ENCODE results near the gene LDLRAD3.

Gene LDLRAD3

DNA sequence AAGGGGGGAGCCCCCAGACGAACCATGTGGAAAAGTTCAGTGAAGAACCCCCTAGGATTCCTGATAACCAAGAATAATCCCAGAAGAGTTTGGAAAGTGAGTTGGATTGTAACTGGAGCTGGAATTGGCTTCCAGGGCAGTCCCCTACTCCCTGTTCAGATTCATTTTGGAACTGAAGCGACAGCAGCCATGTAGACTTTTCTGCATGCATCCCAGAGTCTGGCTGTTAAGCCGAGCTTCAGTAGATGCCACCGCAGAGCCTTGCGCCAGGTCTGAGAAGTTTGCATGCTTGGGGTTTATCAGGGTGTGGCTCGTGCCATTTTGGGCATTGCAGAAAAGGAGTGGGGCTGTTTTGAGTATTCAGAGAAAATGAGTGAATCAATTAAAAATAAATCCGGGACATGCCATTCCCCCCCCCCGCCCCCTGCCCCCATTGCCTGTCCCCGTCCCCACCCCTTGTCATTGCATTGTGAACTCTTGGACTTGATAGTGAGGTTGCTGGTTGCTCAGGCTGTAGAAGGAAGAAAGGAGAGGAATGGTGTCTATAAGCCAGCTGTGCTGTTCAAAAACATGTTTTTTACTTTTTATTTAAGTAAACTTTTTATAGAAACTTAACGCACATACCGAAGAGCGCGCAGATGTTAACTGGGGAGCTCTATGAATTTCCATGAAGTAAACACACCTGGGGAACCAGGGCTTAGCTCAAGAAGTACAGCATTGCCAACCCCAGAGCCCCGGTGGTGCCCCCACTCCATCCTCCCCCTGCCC, 71.2 kb downstream of the LDLRAD3 start:
- TF ChIP-seq, protein P1, sequence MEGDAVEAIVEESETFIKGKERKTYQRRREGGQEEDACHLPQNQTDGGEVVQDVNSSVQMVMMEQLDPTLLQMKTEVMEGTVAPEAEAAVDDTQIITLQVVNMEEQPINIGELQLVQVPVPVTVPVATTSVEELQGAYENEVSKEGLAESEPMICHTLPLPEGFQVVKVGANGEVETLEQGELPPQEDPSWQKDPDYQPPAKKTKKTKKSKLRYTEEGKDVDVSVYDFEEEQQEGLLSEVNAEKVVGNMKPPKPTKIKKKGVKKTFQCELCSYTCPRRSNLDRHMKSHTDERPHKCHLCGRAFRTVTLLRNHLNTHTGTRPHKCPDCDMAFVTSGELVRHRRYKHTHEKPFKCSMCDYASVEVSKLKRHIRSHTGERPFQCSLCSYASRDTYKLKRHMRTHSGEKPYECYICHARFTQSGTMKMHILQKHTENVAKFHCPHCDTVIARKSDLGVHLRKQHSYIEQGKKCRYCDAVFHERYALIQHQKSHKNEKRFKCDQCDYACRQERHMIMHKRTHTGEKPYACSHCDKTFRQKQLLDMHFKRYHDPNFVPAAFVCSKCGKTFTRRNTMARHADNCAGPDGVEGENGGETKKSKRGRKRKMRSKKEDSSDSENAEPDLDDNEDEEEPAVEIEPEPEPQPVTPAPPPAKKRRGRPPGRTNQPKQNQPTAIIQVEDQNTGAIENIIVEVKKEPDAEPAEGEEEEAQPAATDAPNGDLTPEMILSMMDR (IDR thresholded peaks at IDR 0.05; ENCODE audit: unreplicated experiment in 3 of 3): no peak
- no peaks in the 10 kb centered on the region for H3K27me3 Mint-ChIP-seq (ENCODE audit: low read depth)
- H3K4me1 Mint-ChIP-seq: peaks cover 74% of the 10 kb centered on the region
- H3K27ac Mint-ChIP-seq: peak overlapping the region in 2 of 3 experiments; percentile 62 to 85
- peaks cover 3% of the 10 kb centered on the region for H3K36me3 Mint-ChIP-seq (ENCODE audit: low read depth)
- no peaks in the 10 kb centered on the region for H3K9me3 Mint-ChIP-seq
- peak overlapping the region in 1 of 3 experiments; percentile 17 for H3K4me3 Mint-ChIP-seq

DNA sequence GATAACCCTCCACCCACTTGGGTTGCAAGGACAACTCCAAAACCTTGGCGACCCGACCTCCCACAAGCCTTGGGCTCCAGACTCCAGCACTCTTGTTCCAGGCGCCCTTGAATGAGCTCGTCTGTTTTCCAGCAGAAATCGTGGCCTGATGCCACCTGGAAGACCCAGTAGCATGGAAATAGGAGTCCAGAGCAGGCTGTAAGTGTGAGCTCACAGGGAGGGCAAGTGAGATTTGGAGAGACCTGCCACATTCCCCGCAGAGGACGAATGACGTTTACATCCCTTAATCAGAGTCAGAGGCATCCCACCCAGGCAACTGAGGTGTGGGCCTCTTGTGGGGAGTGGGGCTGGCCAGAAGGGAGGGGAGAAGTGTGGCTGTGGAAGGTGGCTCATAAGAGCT, 71.9 kb downstream of the LDLRAD3 start:
- Mint-ChIP-seq H3K9me3 (no peaks in the 10 kb centered on the region), H3K36me3 (ENCODE audit: low read depth) (peaks cover 3% of the 10 kb centered on the region), H3K27me3 (ENCODE audit: low read depth) (no peaks in the 10 kb centered on the region), H3K4me3 (peak overlapping the region in 1 of 3 experiments; percentile 34), H3K4me1 (peaks cover 75% of the 10 kb centered on the region), H3K27ac (peak overlapping the region; percentile 22 to 85 (median 81))
- TF ChIP-seq, protein P1 (IDR thresholded peaks at IDR 0.05; ENCODE audit: unreplicated experiment in 3 of 3): no peak

DNA sequence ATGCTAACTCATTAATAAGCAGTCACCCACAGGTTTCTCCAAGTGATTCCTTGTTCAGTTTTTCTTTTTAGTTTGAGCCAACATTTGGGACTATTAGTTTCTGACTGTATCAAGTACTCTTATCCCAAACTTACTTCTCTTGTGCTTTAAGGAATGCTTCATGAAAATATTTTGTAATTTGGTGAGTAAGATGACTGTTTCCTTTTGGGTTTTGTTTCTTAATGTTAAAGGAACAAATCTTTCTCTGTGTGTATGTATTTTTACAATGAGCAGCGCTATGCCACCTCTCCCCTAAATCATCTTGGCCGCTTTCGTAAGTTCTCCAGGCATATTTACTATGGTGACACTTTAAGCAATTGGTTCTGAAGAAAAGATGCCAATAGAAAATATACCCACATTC, 72.4 kb downstream of the LDLRAD3 start:
- TF ChIP-seq, protein P1 (IDR thresholded peaks at IDR 0.05; ENCODE audit: unreplicated experiment in 3 of 3): no peak
- peak overlapping the region in 2 of 3 experiments; percentile 81 to 85 for H3K27ac Mint-ChIP-seq
- no peaks in the 10 kb centered on the region for H3K27me3 Mint-ChIP-seq (ENCODE audit: low read depth)
- H3K4me1 Mint-ChIP-seq: peaks cover 79% of the 10 kb centered on the region
- H3K9me3 Mint-ChIP-seq: no peaks in the 10 kb centered on the region
- H3K36me3 Mint-ChIP-seq (ENCODE audit: low read depth): peaks cover 3% of the 10 kb centered on the region
- H3K4me3 Mint-ChIP-seq: no peak overlapping the region

DNA sequence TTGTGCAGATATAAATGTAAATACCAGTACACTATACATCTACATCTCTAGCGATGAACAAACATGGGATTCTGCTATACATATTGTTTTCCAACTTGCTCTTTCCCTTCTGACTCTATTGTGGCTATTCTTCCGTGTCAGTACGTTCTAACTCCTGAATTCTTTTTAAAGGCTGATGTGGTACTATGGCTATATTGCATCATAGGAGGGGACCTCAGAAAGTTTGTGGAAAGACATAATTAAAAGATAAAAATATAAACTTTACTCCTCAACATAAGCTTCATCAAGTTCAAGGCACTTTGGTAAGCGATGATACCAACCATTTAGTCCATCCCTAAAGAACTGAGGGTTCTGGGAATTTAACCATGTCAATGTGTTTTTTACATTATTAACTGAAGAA, 72.8 kb downstream of the LDLRAD3 start:
- Mint-ChIP-seq H3K4me1 (peaks cover 81% of the 10 kb centered on the region), H3K9me3 (no peaks in the 10 kb centered on the region), H3K36me3 (ENCODE audit: low read depth) (peaks cover 3% of the 10 kb centered on the region)

DNA sequence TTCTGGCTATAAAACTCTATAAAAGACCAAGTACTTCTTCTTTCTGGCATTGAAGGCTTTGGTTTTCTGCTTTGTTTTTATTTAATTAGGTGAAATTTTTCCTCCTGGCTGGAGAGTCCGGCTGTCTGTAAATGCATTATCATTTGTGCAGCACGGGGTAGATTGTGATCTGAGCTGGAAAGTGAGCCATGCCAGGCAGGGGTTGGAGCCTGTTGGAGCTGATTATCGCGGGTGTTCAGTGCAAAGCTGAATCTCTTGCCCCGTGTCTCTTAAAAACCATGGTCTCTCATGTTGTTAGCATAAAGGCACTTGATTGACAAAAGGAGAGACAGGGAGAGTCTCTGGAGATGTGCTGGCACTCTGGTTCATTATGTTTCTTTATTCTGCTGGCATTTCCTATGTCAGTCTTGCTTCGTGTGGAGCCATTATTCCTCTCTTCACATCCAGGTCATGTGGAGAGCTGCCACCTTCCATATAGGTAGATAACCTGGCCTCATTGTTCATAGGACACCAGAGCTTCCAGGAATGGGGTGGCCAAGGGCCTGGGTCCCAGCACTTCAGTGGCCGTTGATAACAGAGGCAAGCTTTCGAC, 75.2 kb downstream of the LDLRAD3 start:
- H3K9me3 Mint-ChIP-seq: no peaks in the 10 kb centered on the region
- peaks cover 82% of the 10 kb centered on the region for H3K4me1 Mint-ChIP-seq
- TF ChIP-seq, protein P1 (IDR thresholded peaks at IDR 0.05; ENCODE audit: unreplicated experiment in 3 of 3): no peak
- H3K36me3 Mint-ChIP-seq (ENCODE audit: low read depth): peaks cover 3% of the 10 kb centered on the region
- peak overlapping the region in 2 of 3 experiments; percentile 16 to 41 for H3K27ac Mint-ChIP-seq
- no peaks in the 10 kb centered on the region for H3K27me3 Mint-ChIP-seq (ENCODE audit: low read depth)
- H3K4me3 Mint-ChIP-seq: no peak overlapping the region

More for the DNA sequence above, 72.8 kb downstream of the LDLRAD3 start:
- TF ChIP-seq, protein P1 (IDR thresholded peaks at IDR 0.05; ENCODE audit: unreplicated experiment in 3 of 3): no peak
- Mint-ChIP-seq H3K27ac (peak overlapping the region in 2 of 3 experiments; percentile 81 to 85), H3K27me3 (ENCODE audit: low read depth) (no peaks in the 10 kb centered on the region), H3K4me3 (no peak overlapping the region)

Measured in nephron (organoid).